K562 (cell line): ENCODE data around the gene NCOA3. TPM values are rescaled to one million over a fixed set of nuclear protein-coding genes. Genes with fewer than 3 reads are reported as not detected.

Source experiments
- ATAC-seq: fragments of 200-7000 bp; cut with Tn5 transposase; 3 replicates; pipeline ENCODE4 v1.9.1; 2020; ENCODE audit warnings: moderate library complexity
- BruUV-seq: library from RNA; stranded (reverse); fragments of 400-500 nt; replicated peaks from 2 replicates; lab custom pipeline; 2021; lab: Mats Ljungman, UMichigan
- CTCF ChIA-PET: fragments of 300-600 bp; formaldehyde crosslinking; extraction: SDS; loops from one replicate; lab custom pipeline; 2021; ENCODE audit warnings: low intra/inter-chr PET ratio; lab: Yijun Ruan, JAX
- POLR2A ChIA-PET: fragments of 300-600, 350-650 bp; sonication (Branson Sonifier 250); formaldehyde crosslinking; extraction: SDS; loops from one replicate; lab custom pipeline; 2021; ENCODE audit warnings: antibody characterized with exemption, inconsistent platforms; lab: Yijun Ruan, JAX
- DNase-seq, 4 experiments: peaks; one replicate each; pipeline versions ENCODE4 v3.0.0 to v3.0.0-alpha.2; 2011 to 2018; ENCODE audit warnings: low spot score in 3 of 4, mixed read lengths in 3 of 4; ENCODE audit errors: extremely low read depth in 1 of 4
- FAIRE-seq: peaks from 2 replicates; lab custom pipeline; 2011; peaks lifted over from hg19 to GRCh38; lab: Jason Lieb, UNC
- H2AFZ ChIP-seq: 2 replicates; pipeline ENCODE4 v1.6.0; 2011; ENCODE audit warnings: low read depth, low read length, control low read depth, inconsistent platforms
- H3K27ac ChIP-seq: fragments of 200-600 bp; 3 replicates; pipeline ENCODE4 v1.8.0; 2011; ENCODE audit warnings: low read depth, mild to moderate bottlenecking, control low read depth, inconsistent platforms, low read length, moderate library complexity, mixed read lengths; ENCODE audit errors: extremely low read depth
- H3K27me3 ChIP-seq, 2 experiments: fragments of 300-600 bp in 1 of 2; 2 replicates in 1 of 2; 3 replicates in 1 of 2; pipeline versions ENCODE4 v1.6.0 to v1.8.0; 2011; ENCODE audit warnings: inconsistent platforms in 2 of 2, low read length in 2 of 2, mild to moderate bottlenecking in 1 of 2, mixed read lengths in 1 of 2, moderate library complexity in 1 of 2; ENCODE audit not compliant: control insufficient read depth in 2 of 2, insufficient read depth in 2 of 2
- H3K36me3 ChIP-seq: fragments of 300-600 bp; 3 replicates; pipeline ENCODE4 v1.8.0; 2011; ENCODE audit warnings: mild to moderate bottlenecking, low read length, inconsistent platforms; ENCODE audit not compliant: control insufficient read depth, insufficient read depth
- H3K4me1 ChIP-seq, 2 experiments: fragments of 200-600 bp in 1 of 2; replicated peaks in 1 of 2; 2 replicates in 1 of 2; 3 replicates in 1 of 2; pipeline versions ENCODE4 v1.5.1 to v1.8.0; 2011; ENCODE audit warnings: inconsistent platforms in 2 of 2, low read length in 2 of 2, mild to moderate bottlenecking in 1 of 2, mixed read lengths in 1 of 2, moderate library complexity in 1 of 2; ENCODE audit not compliant: control insufficient read depth in 2 of 2, insufficient read depth in 2 of 2
- H3K4me2 ChIP-seq: 2 replicates; pipeline ENCODE4 v1.6.1; 2011; ENCODE audit warnings: low read length, control low read depth, inconsistent platforms, mixed read lengths; ENCODE audit not compliant: insufficient read depth
- H3K4me3 ChIP-seq: fragments of 200-600 bp; sonication (generic), shearing (Covaris generic); 2 replicates; pipeline ENCODE4 v1.5.1; 2016; ENCODE audit warnings: control low read depth, inconsistent platforms
- H3K79me2 ChIP-seq: fragments of 200-600 bp; 3 replicates; pipeline ENCODE4 v1.8.0; 2011; ENCODE audit warnings: low read length, inconsistent platforms; ENCODE audit not compliant: control insufficient read depth, insufficient read depth
- H3K9ac ChIP-seq, 2 experiments: 2 replicates each; pipeline versions ENCODE4 v1.6.0 to v1.6.1; 2011; ENCODE audit warnings: low read depth in 2 of 2, low read length in 2 of 2, control low read depth in 1 of 2, inconsistent platforms in 1 of 2, mild to moderate bottlenecking in 1 of 2, mixed read lengths in 1 of 2; ENCODE audit not compliant: insufficient read depth in 1 of 2
- H3K9me1 ChIP-seq: one replicate; pipeline ENCODE4 v1.6.0; 2011; ENCODE audit warnings: inconsistent platforms, mild to moderate bottlenecking, low read length, moderate library complexity; ENCODE audit not compliant: control insufficient read depth, insufficient read depth
- H3K9me3 ChIP-seq: replicated peaks from 2 replicates; pipeline ENCODE4 v1.5.1; 2011; ENCODE audit warnings: low read depth, low read length, inconsistent platforms; ENCODE audit not compliant: control insufficient read depth, insufficient read depth
- H4K20me1 ChIP-seq: replicated peaks from 2 replicates; pipeline ENCODE4 v1.6.1; 2011; ENCODE audit warnings: low read length, inconsistent platforms, mixed read lengths; ENCODE audit not compliant: control insufficient read depth, insufficient read depth
- BHLHE40 ChIP-seq: IDR thresholded peaks from 2 replicates; pipeline ENCODE4 v1.6.1; 2011; ENCODE audit warnings: low read length, improper control_type of control experiment
- CREM ChIP-seq: IDR thresholded peaks from 2 replicates; pipeline ENCODE4 v1.6.1; 2014; ENCODE audit warnings: antibody characterized with exemption, low read depth
- CXXC5 ChIP-seq: fragments of 250-450 bp; sonication (Bioruptor Pico); IDR thresholded peaks from 2 replicates; pipeline ENCODE4 v1.8.0; 2022; ENCODE audit warnings: inconsistent platforms, mild to moderate bottlenecking, moderate library complexity
- EGR1 ChIP-seq: fragments of 450-650 bp; conservative IDR thresholded peaks from 2 replicates; pipeline ENCODE4 v1.6.1; 2017; ENCODE audit warnings: mild to moderate bottlenecking
- HDAC1 ChIP-seq, 2 experiments: fragments of 450-650 bp; IDR thresholded peaks; 2 replicates each; pipeline ENCODE4 v1.6.1; 2016 to 2017; ENCODE audit warnings: inconsistent platforms in 1 of 2, mild to moderate bottlenecking in 1 of 2, moderate library complexity in 1 of 2
- HDAC2 ChIP-seq: fragments of 450-650 bp; IDR thresholded peaks from 2 replicates; pipeline ENCODE4 v1.6.1; 2016; ENCODE audit warnings: mild to moderate bottlenecking
- HNRNPLL ChIP-seq: fragments of 200-400 bp; formaldehyde crosslinking; IDR thresholded peaks from 2 replicates; pipeline ENCODE4 v1.6.1; 2017; ENCODE audit warnings: low read length, low read depth, mild to moderate bottlenecking; ENCODE audit not compliant: poor library complexity, severe bottlenecking
- KLF16 ChIP-seq: IDR thresholded peaks from 2 replicates; pipeline ENCODE4 v1.6.1; 2016; ENCODE audit warnings: antibody characterized with exemption
- MTA1 ChIP-seq: fragments of 450-650 bp; IDR thresholded peaks from 2 replicates; pipeline ENCODE4 v1.6.1; 2017; ENCODE audit warnings: borderline replicate concordance
- NCOA1 ChIP-seq: fragments of 450-650 bp; IDR thresholded peaks from 2 replicates; pipeline ENCODE4 v1.6.1; 2016; ENCODE audit warnings: low read depth
- NCOR1 ChIP-seq: fragments of 450-650 bp; IDR thresholded peaks from 2 replicates; pipeline ENCODE4 v1.6.1; 2016; ENCODE audit warnings: mild to moderate bottlenecking, moderate library complexity
- NR2C2 ChIP-seq, 2 experiments: fragments of 200-800 bp in 1 of 2; sonication (Bioruptor generic) in 1 of 2; sonication (generic) in 1 of 2; formaldehyde crosslinking in 1 of 2; IDR thresholded peaks; 2 replicates each; pipeline versions ENCODE4 v1.6.1 to v1.8.0; 2016 to 2022; ENCODE audit warnings: mild to moderate bottlenecking in 1 of 2, missing compliant biosample characterization in 1 of 2, missing genetic modification characterization in 1 of 2, missing genetic modification reagents in 1 of 2
- PCBP2 ChIP-seq: fragments of 200-400 bp; formaldehyde crosslinking; IDR thresholded peaks from 2 replicates; pipeline ENCODE4 v1.6.1; 2018; ENCODE audit warnings: low read length, low read depth, mild to moderate bottlenecking, moderate library complexity; ENCODE audit not compliant: poor library complexity, severe bottlenecking
- STAT5A ChIP-seq: IDR thresholded peaks from 2 replicates; pipeline ENCODE4 v1.6.1; 2012; ENCODE audit warnings: low read length, inconsistent platforms, borderline replicate concordance
- TAL1 ChIP-seq: fragments of 450-650 bp; IDR thresholded peaks from 2 replicates; pipeline ENCODE4 v1.6.1; 2016; ENCODE audit warnings: mild to moderate bottlenecking
- TCF3 ChIP-seq: sonication (generic); formaldehyde crosslinking; IDR thresholded peaks from 2 replicates; pipeline ENCODE4 v1.4.0; 2020; ENCODE audit warnings: mild to moderate bottlenecking, missing genetic modification reagents
- TRIM24 ChIP-seq, 2 experiments: fragments of 450-650 bp; IDR thresholded peaks; 2 replicates each; pipeline ENCODE4 v1.6.1; 2016
- ZFP1 ChIP-seq: fragments of 450-650 bp; formaldehyde crosslinking; IDR thresholded peaks from 2 replicates; pipeline ENCODE4 v1.4.0; 2020; ENCODE audit warnings: mild to moderate bottlenecking, mixed read lengths
- WGBS: fragments of 100-300 bp; shearing (Covaris generic); methylation state at CpG from one replicate; pipeline ENCODE4 v1.1.6; 2016; ENCODE audit warnings: low coverage, mixed read lengths; ENCODE audit not compliant: insufficient coverage; ENCODE audit errors: missing lambda C conversion rate; 5-methylcytosine and 5-hydroxymethylcytosine counted together
- in situ Hi-C: fragments of 300-500 bp; cut with MboI; formaldehyde crosslinking; loops from 4 replicates; pipeline ENCODE4 v1.15.0; 2018; ENCODE audit warnings: inconsistent platforms, mixed read lengths
- intact Hi-C: fragments of 100-400 bp; cut with micrococcal nuclease; formaldehyde crosslinking; loops from 2 replicates; pipeline ENCODE4 v1.14.2; 2022
- polyA plus RNA-seq, 8 experiments: library from polyadenylated mRNA; depleted of rRNA in 4 of 8; stranded (reverse) in 5 of 8; unstranded in 3 of 8; fragments of >200 nt; fragmentation: Nextera tagmentation in 2 of 8; fragmentation: Illumina TruSeq in 1 of 8; extraction: Ambion mirVana in 2 of 8; extraction: Trizol in 1 of 8; gene quantifications; 2 replicates each; pipeline versions ENCODE4 v1.2.1 to v1.2.3, GENCODE V29; 2011 to 2014; ENCODE audit warnings: inconsistent platforms in 1 of 8, missing spikeins in 1 of 8
- total RNA-seq, 7 experiments: library from RNA; depleted of rRNA in 6 of 7; stranded (reverse); fragments of >200 nt in 6 of 7; fragmentation: Illumina TruSeq in 2 of 7; extraction: Trizol in 2 of 7; gene quantifications; 2 replicates each; pipeline versions ENCODE4 v1.2.1 to v1.2.3, GENCODE V29; 2011 to 2021; ENCODE audit warnings: low replicate concordance in 1 of 7
- TF ChIP-seq, protein P1 (sequence below): fragments of 450-650 bp; IDR thresholded peaks from 2 replicates; pipeline ENCODE4 v1.6.1; 2016; ENCODE audit warnings: antibody characterized with exemption
- TF ChIP-seq, protein P2 (sequence below): fragments of 450-650 bp; IDR thresholded peaks from 2 replicates; pipeline ENCODE4 v1.6.1; 2016

Gene NCOA3
- total and polyA plus RNA-seq, 9 of the 15 experiments (the other 6 are each of a cell fraction or from before 2014, with no cell fraction given): 3.2 to 24.3 (median 14.4) TPM

DNA sequence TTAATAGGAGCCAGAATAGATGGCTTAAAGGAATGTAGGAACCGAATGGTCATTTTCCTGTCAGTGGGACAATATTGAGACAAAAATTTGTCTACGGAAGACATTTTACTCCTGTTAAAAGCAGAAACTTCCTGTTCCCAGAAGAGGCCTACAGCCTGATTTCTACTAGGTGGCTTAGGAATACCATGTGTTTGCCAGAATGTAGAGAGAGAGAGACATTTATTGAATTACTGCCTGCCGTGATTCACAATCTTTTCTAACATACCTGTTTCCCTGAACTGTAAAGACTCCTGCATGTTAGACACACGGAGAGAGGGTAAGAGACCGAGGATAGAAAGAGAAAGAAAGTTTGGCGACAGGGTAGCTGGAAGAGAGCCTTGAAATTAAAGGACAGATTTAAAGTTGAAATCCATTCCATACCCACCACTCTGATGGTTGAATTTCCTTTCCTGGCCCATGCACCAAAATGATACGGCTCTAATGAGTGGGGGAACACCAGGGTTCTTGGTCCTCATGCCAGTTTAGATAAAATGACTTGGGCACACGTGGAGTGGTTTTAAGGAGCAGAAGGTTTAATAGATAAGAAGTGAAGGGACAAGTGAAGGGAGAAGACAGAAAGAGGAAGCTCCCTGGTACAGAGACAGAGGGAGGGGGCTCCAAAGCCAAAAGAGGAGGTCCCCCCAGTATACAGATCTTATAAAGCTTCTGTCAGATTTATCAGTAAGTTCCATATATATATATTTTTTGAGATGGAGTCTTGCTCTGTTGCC is 22.5 kb downstream of the NCOA3 start:
- Histone ChIP-seq H3K9me1 (no peaks in the 10 kb centered on the region), H4K20me1 (no peaks in the 10 kb centered on the region), H3K4me1 (peaks cover 6 to 10% of the 10 kb centered on the region in 2 experiments; a peak in 4 of 5 replicates), H3K9me3 (peaks cover 22% of the 10 kb centered on the region), H3K36me3 (peaks cover 18% of the 10 kb centered on the region; the same call in 2 of the 3 replicates), H3K27me3 (no peaks in the 10 kb centered on the region), H3K9ac (no peak overlapping the region), H2AFZ (no peak overlapping the region), H3K4me2 (peak overlapping the region; percentile 28), H3K79me2 (peaks cover 67% of the 10 kb centered on the region), H3K4me3 (no peak overlapping the region), H3K27ac (peak overlapping the region; percentile 62; the same call in 2 of the 3 replicates)
- intact Hi-C loops: loop anchor here (5.0 kb wide), 1 partner anchor 38 kb away; no protein-coding TSS in a partner anchor
- BruUV-seq: no TSS peak
- POLR2A ChIA-PET: interaction anchor here (0.6 to 1.3 kb wide), 5 partner anchors 10 to 88 kb away, joined by 3 to 4 read pairs (median 3); no protein-coding TSS in a partner anchor
- 9% methylated on average over 8 of the region's 8 CpGs for WGBS
- peak; percentile 63 for FAIRE-seq
- peak; percentile 90 for ATAC-seq
- DNase-seq: peak in 2 of 4 experiments; percentile 23 to 68
- CTCF ChIA-PET: interaction anchor here (0.6 kb wide), 1 partner anchor 790 kb away, joined by 3 read pairs; no protein-coding TSS in a partner anchor
- in situ Hi-C loops: no loop called here
- TF ChIP-seq HDAC1 (IDR thresholded peaks at IDR 0.05) (peak in 1 of 2 experiments; percentile 79; a peak in 2 of 4 replicates), HNRNPLL (no peak), HDAC2 (peak; percentile 73; the same call in 1 of the 2 replicates), MTA1 (0 out of 2 replicates have a peak, but pooled peaks have one; percentile 42), TAL1 (peak; percentile 91), KLF16 (peak; percentile 86), ZFP1 (CRISPR knock-in tag) (no peak), STAT5A (peak; percentile 72), PCBP2 (no peak), TCF3 (CRISPR knock-in tag) (peak; percentile 91), CXXC5 (CRISPR knock-in tag) (peak; percentile 34; the same call in 1 of the 2 replicates), EGR1 (no peak), NCOA1 (peak; percentile 49; the same call in 1 of the 2 replicates), NCOR1 (peak; percentile 87), TRIM24 (IDR thresholded peaks at IDR 0.05) (peak; percentile 90), CREM (peak; percentile 36; the same call in 1 of the 2 replicates), NR2C2 (CRISPR knock-in tag; IDR thresholded peaks at IDR 0.05) (no peak), NR2C2 (tag; IDR thresholded peaks at IDR 0.05) (no peak), BHLHE40 (peak; percentile 85)
- TF ChIP-seq, protein P1, sequence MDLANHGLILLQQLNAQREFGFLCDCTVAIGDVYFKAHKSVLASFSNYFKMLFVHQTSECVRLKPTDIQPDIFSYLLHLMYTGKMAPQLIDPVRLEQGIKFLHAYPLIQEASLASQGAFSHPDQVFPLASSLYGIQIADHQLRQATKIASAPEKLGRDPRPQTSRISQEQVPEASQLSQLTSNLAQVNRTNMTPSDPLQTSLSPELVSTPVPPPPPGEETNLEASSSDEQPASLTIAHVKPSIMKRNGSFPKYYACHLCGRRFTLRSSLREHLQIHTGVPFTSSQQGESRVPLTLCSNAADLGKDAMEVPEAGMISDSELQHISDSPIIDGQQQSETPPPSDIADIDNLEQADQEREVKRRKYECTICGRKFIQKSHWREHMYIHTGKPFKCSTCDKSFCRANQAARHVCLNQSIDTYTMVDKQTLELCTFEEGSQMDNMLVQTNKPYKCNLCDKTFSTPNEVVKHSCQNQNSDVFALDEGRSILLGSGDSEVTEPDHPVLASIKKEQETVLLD: peak; percentile 57; the same call in 1 of the 2 replicates
- TF ChIP-seq, protein P2, sequence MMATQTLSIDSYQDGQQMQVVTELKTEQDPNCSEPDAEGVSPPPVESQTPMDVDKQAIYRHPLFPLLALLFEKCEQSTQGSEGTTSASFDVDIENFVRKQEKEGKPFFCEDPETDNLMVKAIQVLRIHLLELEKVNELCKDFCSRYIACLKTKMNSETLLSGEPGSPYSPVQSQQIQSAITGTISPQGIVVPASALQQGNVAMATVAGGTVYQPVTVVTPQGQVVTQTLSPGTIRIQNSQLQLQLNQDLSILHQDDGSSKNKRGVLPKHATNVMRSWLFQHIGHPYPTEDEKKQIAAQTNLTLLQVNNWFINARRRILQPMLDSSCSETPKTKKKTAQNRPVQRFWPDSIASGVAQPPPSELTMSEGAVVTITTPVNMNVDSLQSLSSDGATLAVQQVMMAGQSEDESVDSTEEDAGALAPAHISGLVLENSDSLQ: peak; percentile 14; the same call in 1 of the 2 replicates
